ENCODE data around the gene KRTAP9-9.

GRCh38 chr17:41304091-41304490 lies 48.9 kb downstream of the KRTAP9-9 start:
- no peak for TF ChIP-seq POLR2AphosphoS5 (IDR thresholded peaks at IDR 0.05; ENCODE audit: borderline replicate concordance, low read depth, low read length)
- no peak for TF ChIP-seq EZH2 (IDR thresholded peaks at IDR 0.05)
- no peak for TF ChIP-seq FOXP2 (optimal IDR thresholded peaks at IDR 0.05; ENCODE audit: control extremely low read depth, extremely low read length, insufficient read depth)

Data from SK-N-MC (cell line).